ENCODE data around the gene TLNRD1. TPM values are rescaled to one million over a fixed set of nuclear protein-coding genes. Genes with fewer than 3 reads are reported as not detected.

TLNRD1 gene
- total RNA-seq, 1 experiment from 2014 or later, result 33.8 TPM

DNA sequence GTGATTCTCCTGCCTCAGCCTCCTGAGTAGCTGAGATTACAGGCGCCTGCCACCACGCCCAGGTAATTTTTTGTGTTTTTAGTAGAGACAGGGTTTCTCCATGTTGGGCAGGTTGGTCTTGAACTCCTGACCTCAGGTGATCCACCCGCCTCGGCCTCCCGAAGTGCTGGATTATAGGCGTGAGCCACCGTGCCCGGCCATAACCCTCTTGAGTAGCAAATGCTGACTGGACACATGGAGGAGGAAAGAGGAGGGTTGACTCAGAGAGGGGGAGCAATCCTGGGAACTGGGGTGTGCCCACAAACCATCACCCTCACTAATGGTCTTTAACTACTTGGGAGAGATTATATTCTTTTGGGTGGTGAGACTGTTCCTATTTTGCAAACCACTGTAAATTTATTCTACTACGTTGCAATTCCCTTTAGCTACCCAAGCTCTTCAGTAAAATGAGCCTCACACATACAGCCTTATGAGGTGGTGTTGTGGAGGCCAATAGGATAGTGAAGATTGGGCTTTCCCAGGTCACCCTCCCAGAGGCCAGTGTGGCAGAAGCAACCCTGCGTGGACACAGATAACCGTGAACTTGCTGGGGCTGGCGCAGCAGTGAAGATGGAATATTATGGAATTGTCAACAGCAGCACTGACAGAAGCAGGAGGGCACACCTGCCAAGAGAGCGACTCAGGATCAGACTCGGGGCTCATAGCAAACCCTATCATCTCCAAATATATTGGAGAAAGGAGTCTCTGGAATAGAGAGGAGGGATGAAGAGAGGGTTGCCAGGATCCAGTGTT is 37.4 kb downstream of the TLNRD1 start:
- DNase-seq (ENCODE audit: low read depth, low spot score), result no peak
- in situ Hi-C loops (cut with HindIII; ENCODE audit: low pct_unique_long_range_greater_than_20kb, low sequenced_read_pairs), result no loop called here

DNA sequence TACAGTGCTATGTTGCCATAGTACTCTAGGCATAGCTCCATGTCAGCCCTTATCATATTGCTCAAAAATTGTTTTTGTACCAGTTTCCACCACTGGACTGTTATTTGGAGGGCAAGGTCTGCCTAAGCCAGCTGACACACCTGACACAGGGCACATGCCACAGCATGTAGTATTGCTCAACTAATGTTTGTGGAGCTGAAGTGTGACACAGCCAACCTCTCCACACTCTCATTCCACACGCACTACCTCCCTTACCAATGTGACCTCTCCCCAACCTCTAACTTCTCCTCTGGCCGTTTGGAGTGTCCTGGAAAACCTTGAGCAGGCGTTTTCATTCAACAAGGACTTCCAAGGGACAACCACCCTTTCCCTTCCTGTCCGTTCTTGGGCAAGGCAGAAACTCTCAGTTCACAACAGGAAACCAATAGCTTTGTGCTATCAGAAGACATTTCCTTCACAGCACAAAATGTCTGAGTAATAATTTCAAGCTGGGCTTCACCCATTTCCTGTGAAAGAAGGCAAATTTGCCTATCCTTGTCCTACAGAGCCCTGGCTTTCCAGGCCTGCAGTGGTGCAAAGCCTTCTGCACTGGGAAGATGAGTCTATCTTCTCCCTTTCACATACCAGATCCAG is 38.4 kb downstream of the TLNRD1 start:
- in situ Hi-C loops (cut with HindIII; ENCODE audit: low pct_unique_long_range_greater_than_20kb, low sequenced_read_pairs), result no loop called here
- no peak for DNase-seq (ENCODE audit: low read depth, low spot score)

DNA sequence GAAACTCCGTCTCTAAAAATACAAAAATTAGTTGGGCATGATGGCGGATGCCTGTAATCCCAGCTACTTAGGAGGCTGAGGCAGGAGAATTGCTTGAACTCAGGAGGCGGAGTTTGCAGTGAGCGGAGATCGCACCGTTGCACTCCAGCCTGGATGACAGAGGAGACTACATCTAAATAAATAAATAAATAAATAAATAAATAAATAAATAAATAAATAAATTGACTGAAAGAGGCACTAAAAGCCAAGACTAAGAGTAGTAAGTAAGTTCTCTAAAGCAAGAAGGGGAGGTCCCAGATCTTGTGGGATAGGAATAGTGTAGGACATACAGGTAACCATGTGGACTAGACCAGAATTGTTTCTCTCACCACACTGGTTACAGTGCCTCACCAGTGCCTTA is 40.0 kb downstream of the TLNRD1 start:
- no peak for DNase-seq (ENCODE audit: low read depth, low spot score)
- in situ Hi-C loops (cut with HindIII; ENCODE audit: low pct_unique_long_range_greater_than_20kb, low sequenced_read_pairs), result no loop called here

DNA sequence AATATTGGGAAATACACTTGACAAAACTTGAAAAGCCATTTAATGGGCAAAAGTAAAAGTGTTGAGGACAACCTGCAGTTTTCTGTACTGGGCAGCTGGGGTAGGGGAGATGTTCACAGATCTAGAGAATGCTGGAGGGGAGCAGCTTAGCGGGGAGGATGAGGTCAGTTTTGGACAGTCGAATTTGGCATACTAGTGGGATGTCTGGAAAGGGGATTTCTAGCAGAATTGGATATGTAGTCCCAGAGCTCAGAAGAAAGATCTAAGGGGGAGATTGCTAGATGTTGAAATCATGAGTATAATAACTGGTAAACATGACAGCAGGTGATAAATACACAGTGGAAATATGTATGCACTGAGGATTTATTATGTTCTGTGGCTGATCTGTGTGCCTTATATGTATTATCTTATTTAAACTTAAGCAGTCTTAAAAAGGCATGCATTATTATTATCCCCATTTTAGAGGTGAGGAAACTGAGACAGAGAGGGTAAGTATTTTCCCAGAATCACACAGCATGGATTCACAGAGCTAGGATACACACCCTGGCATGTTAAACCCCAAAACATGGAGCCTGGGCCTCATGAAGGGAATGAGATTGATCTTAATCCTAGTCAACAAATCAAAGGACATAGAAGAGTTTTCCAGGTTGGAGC is 42.7 kb downstream of the TLNRD1 start:
- no peak for DNase-seq (ENCODE audit: low read depth, low spot score)
- in situ Hi-C loops (cut with HindIII; ENCODE audit: low pct_unique_long_range_greater_than_20kb, low sequenced_read_pairs), result no loop called here

DNA sequence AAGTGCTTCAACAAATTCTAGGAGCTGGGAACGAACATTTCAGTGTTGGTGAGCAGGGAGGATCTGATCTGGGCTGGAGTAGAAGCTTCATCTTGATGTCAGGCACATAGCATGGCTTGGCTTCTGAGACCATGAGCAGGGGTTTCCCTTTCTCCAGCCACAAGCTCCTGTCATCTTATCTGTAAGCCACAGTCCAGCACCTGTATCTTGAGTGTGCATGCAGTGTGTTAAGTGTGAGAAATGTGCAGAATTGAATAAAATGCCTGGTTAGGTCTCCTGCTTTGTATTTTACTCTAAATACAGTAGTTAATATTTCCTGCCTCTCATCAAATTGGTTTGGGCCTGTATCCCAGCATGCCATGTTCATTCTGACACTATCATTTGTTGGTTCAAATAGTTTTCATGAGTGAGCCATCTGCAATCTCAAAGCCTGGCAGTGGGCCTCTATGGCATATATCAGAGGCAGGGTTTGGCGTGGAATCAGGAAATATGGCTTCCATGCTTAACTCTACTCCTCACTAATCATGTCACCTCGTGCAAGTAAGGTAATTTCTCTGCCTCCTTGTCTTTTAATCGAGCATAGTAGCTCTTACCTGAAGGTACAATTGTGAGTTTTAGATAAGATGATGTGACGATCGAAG is 43.3 kb downstream of the TLNRD1 start:
- in situ Hi-C loops (cut with HindIII; ENCODE audit: low pct_unique_long_range_greater_than_20kb, low sequenced_read_pairs), result no loop called here
- DNase-seq (ENCODE audit: low read depth, low spot score), result no peak

DNA sequence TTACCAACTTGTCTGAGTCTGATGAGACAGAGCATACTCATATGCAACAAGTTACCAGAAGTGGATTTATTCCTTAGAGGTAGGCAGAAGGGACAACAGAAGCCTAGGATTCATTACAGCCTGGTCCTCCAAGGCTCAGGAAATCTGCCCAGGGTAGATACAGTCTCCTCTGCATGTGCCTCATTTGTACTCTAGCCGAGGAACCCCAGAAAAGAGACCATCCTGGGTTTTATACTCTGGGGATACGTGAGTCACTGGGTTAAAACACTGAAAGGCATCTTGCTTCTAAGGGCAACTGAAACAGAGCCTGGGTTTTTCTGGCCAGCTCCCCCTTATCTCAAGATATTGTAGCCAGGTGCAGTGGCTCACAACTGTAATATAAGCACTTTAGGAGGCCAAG is 45.6 kb downstream of the TLNRD1 start:
- in situ Hi-C loops (cut with HindIII; ENCODE audit: low pct_unique_long_range_greater_than_20kb, low sequenced_read_pairs), result no loop called here
- no peak for DNase-seq (ENCODE audit: low read depth, low spot score)

DNA sequence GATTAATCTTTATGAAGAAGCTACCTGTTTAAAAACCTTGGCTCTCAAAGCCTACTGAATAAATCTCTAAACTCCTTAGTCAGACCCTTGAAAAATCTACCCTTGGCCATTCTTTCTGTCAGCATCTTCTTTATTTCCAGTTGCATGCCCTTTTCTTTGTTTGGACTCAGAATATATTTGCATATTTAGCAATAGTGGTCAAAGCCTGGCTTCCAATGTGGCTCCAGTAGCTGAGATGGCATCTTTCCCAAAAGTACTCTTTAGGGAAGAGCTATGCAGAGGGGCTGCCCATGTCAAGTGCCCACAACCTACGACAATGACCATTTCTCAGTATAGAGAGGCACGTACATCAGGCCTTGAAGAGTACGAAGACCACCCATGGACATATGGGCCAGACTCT is 47.2 kb downstream of the TLNRD1 start:
- in situ Hi-C loops (cut with HindIII; ENCODE audit: low pct_unique_long_range_greater_than_20kb, low sequenced_read_pairs), result no loop called here
- no peak for DNase-seq (ENCODE audit: low read depth, low spot score)

DNA sequence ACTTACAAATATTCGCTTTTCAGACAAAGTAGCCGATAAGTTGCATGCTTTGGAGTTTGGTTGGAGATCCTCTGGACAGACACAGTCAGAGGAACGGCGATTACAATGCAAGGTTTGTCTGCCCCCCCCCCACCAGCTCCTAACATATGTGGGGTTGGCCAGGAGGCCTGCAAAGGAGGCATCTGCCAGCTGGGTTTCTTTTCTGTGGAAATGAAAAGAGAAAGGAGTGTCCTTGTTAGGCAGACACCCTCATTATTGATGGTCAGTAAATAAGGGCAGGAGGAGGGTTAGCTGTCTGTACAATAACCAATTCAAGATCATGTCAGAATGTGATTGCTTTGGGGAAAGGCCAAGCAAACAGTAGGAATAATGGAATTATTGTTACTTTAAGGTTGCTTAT is 49.1 kb downstream of the TLNRD1 start:
- in situ Hi-C loops (cut with HindIII; ENCODE audit: low pct_unique_long_range_greater_than_20kb, low sequenced_read_pairs), result no loop called here
- peak; percentile 97 for DNase-seq (ENCODE audit: low read depth, low spot score)

DNA sequence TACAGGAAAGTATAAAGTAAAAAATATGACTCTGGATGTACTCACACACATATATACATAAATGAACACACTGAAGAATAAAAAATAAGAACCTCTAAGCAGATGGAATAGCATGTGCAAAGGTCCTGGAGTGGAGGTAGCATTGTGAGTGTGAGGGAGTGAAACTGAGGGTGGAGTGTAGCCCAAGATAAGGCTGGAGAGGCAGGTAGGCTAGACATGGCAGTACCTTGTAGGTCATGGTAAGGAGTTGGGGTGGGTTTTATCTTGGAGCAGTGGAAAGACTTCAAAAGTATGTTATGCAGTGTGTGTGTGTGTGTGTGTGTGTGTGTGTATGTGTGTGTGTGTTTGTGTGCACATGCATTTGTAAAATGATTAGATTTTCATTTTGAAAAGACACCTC is 49.5 kb downstream of the TLNRD1 start:
- in situ Hi-C loops (cut with HindIII; ENCODE audit: low pct_unique_long_range_greater_than_20kb, low sequenced_read_pairs), result no loop called here
- no peak for DNase-seq (ENCODE audit: low read depth, low spot score)

DNA sequence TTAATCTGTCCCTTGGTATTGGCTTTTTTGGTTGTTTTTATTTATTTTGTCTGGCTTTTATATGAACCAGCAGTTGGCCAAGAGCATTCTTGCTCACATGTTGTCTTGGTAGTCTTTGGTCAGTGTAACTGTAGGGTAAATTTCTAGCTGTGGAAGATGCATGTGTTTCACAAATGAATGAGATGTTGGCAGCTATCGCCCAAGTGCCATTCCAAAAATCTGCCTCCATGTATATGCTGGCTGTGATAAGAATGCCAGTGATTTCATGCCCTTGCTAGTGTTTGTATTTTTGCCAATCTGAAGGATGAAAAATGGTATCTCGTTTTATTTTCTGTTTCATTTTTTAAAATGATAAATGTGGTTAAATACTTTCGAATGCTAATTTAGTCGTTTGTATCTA is 50.1 kb downstream of the TLNRD1 start:
- DNase-seq (ENCODE audit: low read depth, low spot score), result peak; percentile 11
- in situ Hi-C loops (cut with HindIII; ENCODE audit: low pct_unique_long_range_greater_than_20kb, low sequenced_read_pairs), result no loop called here

DNA sequence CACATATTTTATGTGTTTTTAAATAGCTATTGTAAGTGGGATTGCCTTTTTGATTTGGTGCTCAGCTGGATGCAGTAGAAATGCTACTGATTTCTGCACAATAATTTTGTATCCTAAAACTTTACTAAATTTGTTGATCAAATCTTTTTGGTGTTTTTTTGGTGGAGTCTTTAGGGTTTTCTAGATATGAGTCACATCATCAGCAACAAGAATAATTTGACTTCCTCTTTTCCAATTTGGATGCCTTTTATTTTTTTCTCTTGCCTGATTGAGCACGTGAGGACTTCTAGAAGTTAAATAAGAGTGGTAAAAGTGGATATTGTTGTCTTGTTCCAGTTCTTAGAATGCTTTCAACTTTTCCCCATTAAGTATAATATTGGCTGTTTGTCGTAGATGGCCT is 51.3 kb downstream of the TLNRD1 start:
- in situ Hi-C loops (cut with HindIII; ENCODE audit: low pct_unique_long_range_greater_than_20kb, low sequenced_read_pairs), result no loop called here
- no peak for DNase-seq (ENCODE audit: low read depth, low spot score)

DNA sequence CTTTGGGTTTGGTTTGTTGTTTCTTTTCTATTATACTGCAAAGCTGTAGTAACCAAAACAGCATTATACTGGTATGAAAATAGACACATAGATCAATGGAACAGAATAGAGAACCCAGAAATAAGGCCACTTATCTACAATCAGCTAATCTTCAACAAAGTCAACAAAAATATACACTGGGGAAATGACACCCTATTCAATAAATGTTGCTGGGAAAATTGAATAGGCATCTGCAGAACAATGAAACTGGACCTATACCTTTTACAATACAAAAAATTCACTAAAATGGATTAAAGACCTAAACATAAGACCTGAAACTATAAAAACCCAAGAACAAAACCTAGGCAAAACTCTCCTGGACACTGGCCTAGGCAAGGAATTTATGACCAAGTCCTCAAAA is 52.9 kb downstream of the TLNRD1 start:
- no peak for DNase-seq (ENCODE audit: low read depth, low spot score)
- in situ Hi-C loops (cut with HindIII; ENCODE audit: low pct_unique_long_range_greater_than_20kb, low sequenced_read_pairs), result no loop called here

DNA sequence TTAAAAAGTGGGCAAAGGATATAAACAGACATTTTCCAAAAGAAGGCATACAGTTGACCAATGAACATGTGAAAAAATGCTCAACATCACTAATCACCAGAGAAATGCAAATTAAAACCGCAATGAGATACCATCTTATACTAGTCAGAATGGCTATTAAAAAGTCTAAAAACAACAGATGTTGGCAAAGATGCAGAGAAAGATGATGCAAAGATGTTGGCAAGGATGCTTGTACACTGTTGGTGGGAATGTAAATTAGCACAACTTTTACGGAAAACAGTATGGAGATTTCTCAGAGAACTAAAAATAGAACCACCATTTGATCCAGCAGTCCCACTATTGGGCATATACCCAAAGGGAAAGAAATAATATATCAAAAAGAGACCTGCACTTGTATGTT is 53.5 kb downstream of the TLNRD1 start:
- in situ Hi-C loops (cut with HindIII; ENCODE audit: low pct_unique_long_range_greater_than_20kb, low sequenced_read_pairs), result no loop called here
- no peak for DNase-seq (ENCODE audit: low read depth, low spot score)

Small RNA genes within 50 kb of the gene (small RNA-seq; reads per million reads assigned to genes)
- gene MIR4514, result 0 reads per million in 2 experiments

Other genes with a start within 250 kb of the TLNRD1 start
- 6.3 and 7.0 TPM in 2 replicates for gene CEMIP, start 221.6 kb upstream of the TLNRD1 start, total RNA-seq (2014; rRNA removed; shearing (Covaris generic))
- 55.4 and 55.6 TPM in 2 replicates for gene MESD, start 11.1 kb upstream of the TLNRD1 start, total RNA-seq (2014; rRNA removed; shearing (Covaris generic))
- gene CFAP161, start 133.3 kb downstream of the TLNRD1 start, total RNA-seq (2014; rRNA removed; shearing (Covaris generic)), result 0.21 and 0.29 TPM in 2 replicates
- 6.4 and 6.6 TPM in 2 replicates for gene IL16, start 196.0 kb downstream of the TLNRD1 start, total RNA-seq (2014; rRNA removed; shearing (Covaris generic))